Measurements from ENCODE around the gene ADAM33. TPM values are rescaled to one million over a fixed set of nuclear protein-coding genes. Genes with fewer than 3 reads are reported as not detected.

The ADAM33 gene
- total RNA-seq, 2 experiments from 2014 or later: not detected

- H3K4me1 ChIP-seq (ENCODE audit: insufficient read depth, low read length): no peaks in the 10 kb centered on the region
- no peak for TF ChIP-seq CTCF (IDR thresholded peaks at IDR 0.05)
- ChIA-PET CTCF (interaction anchor here (0.6 kb wide), 1 partner anchor 9 kb away, joined by 3 read pairs; no protein-coding TSS in a partner anchor), POLR2A (no interaction called here)
- Mint-ChIP-seq H3K27me3 (no peaks in the 10 kb centered on the region), H3K4me1 (ENCODE audit: low read depth) (no peaks in the 10 kb centered on the region), H3K9me3 (no peaks in the 10 kb centered on the region), H3K4me3 (no peak overlapping the region), H3K36me3 (ENCODE audit: low read depth) (peaks cover 41% of the 10 kb centered on the region), H3K27ac (no peak overlapping the region)
- DNase-seq (no peak), ATAC-seq (ENCODE audit: poor library complexity) (no peak)
- H3K4me3 ChIP-seq (ENCODE audit: low read length): no peak overlapping the region
- no peaks in the 10 kb centered on the region for H3K36me3 ChIP-seq (ENCODE audit: insufficient read depth, low read length)
- no peak overlapping the region for H3K27ac ChIP-seq (ENCODE audit: low read depth in 1 of 2, low read length in 2 of 2)
- intact Hi-C loops (cut with DNase I, micrococcal nuclease): no loop called here
- no peaks in the 10 kb centered on the region for H3K9me3 ChIP-seq (ENCODE audit: control insufficient read depth in 1 of 2, insufficient read depth in 1 of 2, low read length in 2 of 2)
- H3K27me3 ChIP-seq (ENCODE audit: control insufficient read depth in 1 of 2, insufficient read depth in 2 of 2, low read length in 2 of 2): no peaks in the 10 kb centered on the region
These were observed 51.4 kb downstream of the ADAM33 start for GRCh38 chr20:3630429-3630828.

GRCh38 chr20:3629893-3630292 is 51.9 kb downstream of the ADAM33 start:
- Histone ChIP-seq H3K4me3 (ENCODE audit: low read length) (no peak overlapping the region), H3K36me3 (ENCODE audit: insufficient read depth, low read length) (no peaks in the 10 kb centered on the region), H3K27ac (ENCODE audit: low read depth in 1 of 2, low read length in 2 of 2) (no peak overlapping the region), H3K27me3 (ENCODE audit: control insufficient read depth in 1 of 2, insufficient read depth in 2 of 2, low read length in 2 of 2) (no peaks in the 10 kb centered on the region), H3K4me1 (ENCODE audit: insufficient read depth, low read length) (no peaks in the 10 kb centered on the region), H3K9me3 (ENCODE audit: control insufficient read depth in 1 of 2, insufficient read depth in 1 of 2, low read length in 2 of 2) (no peaks in the 10 kb centered on the region)
- no peak for ATAC-seq (ENCODE audit: poor library complexity)
- Mint-ChIP-seq H3K9me3 (no peaks in the 10 kb centered on the region), H3K27me3 (no peaks in the 10 kb centered on the region), H3K36me3 (ENCODE audit: low read depth) (peaks cover 41% of the 10 kb centered on the region), H3K27ac (no peak overlapping the region), H3K4me1 (ENCODE audit: low read depth) (no peaks in the 10 kb centered on the region), H3K4me3 (no peak overlapping the region)
- intact Hi-C loops (cut with DNase I, micrococcal nuclease): no loop called here
- DNase-seq: no peak
- ChIA-PET CTCF (no interaction called here), POLR2A (no interaction called here)
- no peak for TF ChIP-seq CTCF (IDR thresholded peaks at IDR 0.05)

GRCh38 chr20:3628502-3629314 is 53.1 kb downstream of the ADAM33 start:
- no peaks in the 10 kb centered on the region for H3K9me3 Mint-ChIP-seq
- peaks cover 45% of the 10 kb centered on the region for H3K36me3 Mint-ChIP-seq (ENCODE audit: low read depth)

More at GRCh38 chr20:3628502-3629314, 53.1 kb downstream of the ADAM33 start:
- Histone ChIP-seq H3K36me3 (ENCODE audit: insufficient read depth, low read length) (no peaks in the 10 kb centered on the region), H3K4me1 (ENCODE audit: insufficient read depth, low read length) (no peaks in the 10 kb centered on the region), H3K9me3 (ENCODE audit: control insufficient read depth in 1 of 2, insufficient read depth in 1 of 2, low read length in 2 of 2) (no peaks in the 10 kb centered on the region), H3K27ac (ENCODE audit: low read depth in 1 of 2, low read length in 2 of 2) (no peak overlapping the region), H3K27me3 (ENCODE audit: control insufficient read depth in 1 of 2, insufficient read depth in 2 of 2, low read length in 2 of 2) (no peaks in the 10 kb centered on the region), H3K4me3 (ENCODE audit: low read length) (no peak overlapping the region)
- POLR2A ChIA-PET: no interaction called here
- no peak for ATAC-seq (ENCODE audit: poor library complexity)
- no peak overlapping the region for H3K4me3 Mint-ChIP-seq
- no peak for TF ChIP-seq CTCF (IDR thresholded peaks at IDR 0.05)
- CTCF ChIA-PET: no interaction called here
- no peak overlapping the region for H3K27ac Mint-ChIP-seq
- no peaks in the 10 kb centered on the region for H3K27me3 Mint-ChIP-seq
- no peak for DNase-seq
- intact Hi-C loops (cut with DNase I, micrococcal nuclease): no loop called here
- no peaks in the 10 kb centered on the region for H3K4me1 Mint-ChIP-seq (ENCODE audit: low read depth)
